ENCODE measurements around the gene C14orf119. TPM values are rescaled to one million over a fixed set of nuclear protein-coding genes. Genes with fewer than 3 reads are reported as not detected.

C14orf119 gene
- total RNA-seq, 4 donors from 2014 or later: 22.3 to 45.0 (median 41.7) TPM

- TF ChIP-seq, protein P1, sequence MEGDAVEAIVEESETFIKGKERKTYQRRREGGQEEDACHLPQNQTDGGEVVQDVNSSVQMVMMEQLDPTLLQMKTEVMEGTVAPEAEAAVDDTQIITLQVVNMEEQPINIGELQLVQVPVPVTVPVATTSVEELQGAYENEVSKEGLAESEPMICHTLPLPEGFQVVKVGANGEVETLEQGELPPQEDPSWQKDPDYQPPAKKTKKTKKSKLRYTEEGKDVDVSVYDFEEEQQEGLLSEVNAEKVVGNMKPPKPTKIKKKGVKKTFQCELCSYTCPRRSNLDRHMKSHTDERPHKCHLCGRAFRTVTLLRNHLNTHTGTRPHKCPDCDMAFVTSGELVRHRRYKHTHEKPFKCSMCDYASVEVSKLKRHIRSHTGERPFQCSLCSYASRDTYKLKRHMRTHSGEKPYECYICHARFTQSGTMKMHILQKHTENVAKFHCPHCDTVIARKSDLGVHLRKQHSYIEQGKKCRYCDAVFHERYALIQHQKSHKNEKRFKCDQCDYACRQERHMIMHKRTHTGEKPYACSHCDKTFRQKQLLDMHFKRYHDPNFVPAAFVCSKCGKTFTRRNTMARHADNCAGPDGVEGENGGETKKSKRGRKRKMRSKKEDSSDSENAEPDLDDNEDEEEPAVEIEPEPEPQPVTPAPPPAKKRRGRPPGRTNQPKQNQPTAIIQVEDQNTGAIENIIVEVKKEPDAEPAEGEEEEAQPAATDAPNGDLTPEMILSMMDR (IDR thresholded peaks at IDR 0.05; ENCODE audit: low read depth): no peak
Measured at GRCh38 chr14:23101986-23102625, 6.8 kb downstream of the C14orf119 start.

DNA sequence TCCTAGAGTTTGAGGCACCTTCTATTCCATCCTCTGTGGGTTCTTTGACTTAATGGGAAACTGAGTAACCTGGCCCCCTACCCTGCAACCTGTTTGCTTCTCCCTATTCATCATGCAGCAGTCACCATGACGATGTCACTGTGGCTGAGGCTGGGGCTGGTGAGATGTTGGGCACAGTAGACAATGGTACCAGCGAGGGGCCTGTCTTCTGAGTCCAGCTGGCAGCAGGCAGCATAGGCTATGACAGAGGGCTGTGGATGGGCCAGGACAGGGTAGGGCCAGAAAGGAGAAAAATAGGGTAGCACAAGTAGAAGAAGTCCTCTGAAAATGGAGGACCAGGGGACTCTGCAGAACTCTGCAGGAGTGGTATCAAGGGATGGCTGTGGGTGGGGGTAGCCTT is 7.5 kb downstream of the C14orf119 start:
- TF ChIP-seq, protein P1 (IDR thresholded peaks at IDR 0.05; ENCODE audit: low read depth): no peak

DNA sequence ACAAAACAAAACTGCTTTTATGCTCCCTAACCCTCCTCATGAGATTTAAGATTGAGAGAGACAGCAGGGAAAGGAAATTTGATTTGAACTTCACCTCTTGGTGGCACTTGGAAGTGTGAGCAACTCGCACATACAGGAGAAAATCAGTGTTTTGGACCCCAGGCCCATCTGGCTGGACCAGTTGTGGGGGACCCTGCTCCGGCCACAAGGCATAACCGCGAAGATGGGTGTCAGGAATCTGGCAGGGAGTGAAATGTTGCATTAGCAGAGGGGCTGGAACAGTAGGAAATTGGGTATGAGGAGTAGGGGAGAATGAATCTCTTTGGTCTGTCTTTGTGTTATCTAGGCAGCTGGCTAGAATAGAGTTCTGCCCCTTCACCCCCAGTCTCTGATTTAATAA is 8.3 kb downstream of the C14orf119 start:
- TF ChIP-seq, protein P1 (IDR thresholded peaks at IDR 0.05; ENCODE audit: low read depth): no peak

DNA sequence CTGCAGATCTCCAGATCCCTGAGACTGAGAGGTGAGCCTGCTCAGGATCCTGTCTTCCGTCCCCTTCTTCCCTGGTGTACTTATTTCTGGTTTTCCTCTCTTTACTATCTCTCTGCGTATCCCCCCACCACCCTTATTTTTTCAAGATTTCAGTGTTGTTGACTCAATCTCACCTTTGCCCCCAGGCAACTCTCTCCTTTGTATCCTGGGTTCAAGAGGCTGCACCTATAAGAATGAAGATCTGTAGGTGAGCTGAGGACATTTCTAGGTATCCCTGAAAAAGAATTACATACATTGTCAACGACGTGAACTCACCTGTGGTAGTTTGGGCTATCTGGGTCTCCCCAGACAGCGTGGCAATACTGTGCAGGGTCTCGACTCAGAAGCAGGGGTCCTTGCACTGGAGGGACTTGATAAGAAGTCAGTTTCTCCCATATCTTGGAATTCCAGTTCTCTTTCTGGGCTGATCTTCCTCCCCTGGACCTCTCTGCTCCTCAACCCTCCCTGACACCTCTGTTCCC is 8.8 kb downstream of the C14orf119 start:
- TF ChIP-seq, protein P1 (IDR thresholded peaks at IDR 0.05; ENCODE audit: low read depth): no peak

DNA sequence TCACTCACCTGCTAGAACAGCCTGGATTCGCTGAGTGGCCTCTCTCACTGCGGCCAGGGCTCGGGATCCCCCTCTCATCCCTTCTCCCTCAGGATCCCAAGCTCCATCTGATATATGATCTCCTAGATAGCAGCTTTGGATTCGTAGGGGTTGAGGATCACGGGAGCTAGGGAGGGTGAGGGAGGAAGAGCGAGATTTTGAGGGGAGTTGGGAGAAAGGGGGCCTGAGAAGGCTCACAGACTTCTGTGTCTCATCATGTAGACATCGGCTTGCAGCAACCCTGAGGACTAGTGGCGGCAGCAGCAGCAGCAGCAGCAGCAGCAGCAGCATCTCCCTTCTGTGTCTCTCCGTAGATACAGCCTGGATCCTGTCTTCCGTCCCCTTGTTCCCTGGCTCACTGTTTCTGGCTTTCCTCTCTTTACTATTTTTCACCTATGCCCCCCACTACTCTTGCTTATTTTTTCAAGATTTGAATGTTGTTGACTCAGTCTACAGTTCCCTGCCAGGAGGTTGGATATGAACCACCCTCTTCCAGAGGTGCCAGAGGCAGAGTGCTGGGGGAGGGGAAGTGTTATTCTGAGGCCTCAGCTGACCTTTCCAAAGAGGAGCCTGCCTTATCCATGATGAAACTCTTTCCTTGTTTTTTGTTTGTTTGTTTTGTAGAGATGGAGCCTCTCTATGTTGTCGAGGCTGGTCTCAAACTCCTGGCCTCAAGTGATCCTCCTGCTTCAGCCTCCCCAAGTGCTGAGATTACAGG is 9.5 kb downstream of the C14orf119 start, which contains the start of gene CIROP:
CIROP (minus strand) TSS at position 399 of the 757 bp plus-strand sequence; CDS start at position 330, 69 bp downstream.
- TF ChIP-seq, protein P1 (IDR thresholded peaks at IDR 0.05; ENCODE audit: low read depth): no peak

- TF ChIP-seq, protein P1 (IDR thresholded peaks at IDR 0.05; ENCODE audit: low read depth): no peak
Measured at GRCh38 chr14:23105348-23105824, 10.1 kb downstream of the C14orf119 start.

GRCh38 chr14:23106747-23107045 is 11.4 kb downstream of the C14orf119 start:
- TF ChIP-seq, protein P1 (IDR thresholded peaks at IDR 0.05; ENCODE audit: low read depth): no peak
